ENCODE results near the gene SHC2.
A peak's percentile ranks its signal among the peaks of the same experiment; 100 is the strongest.
"Not testable (repeated sequence)": the region's sequence is repeated elsewhere in the genome, so short reads cannot be mapped to it uniquely, and the experiment has no call there.

SHC2 gene

GRCh38 chr19:411723-412355 lies 49.0 kb downstream of the SHC2 start:
- H3K4me3 ChIP-seq (ENCODE audit: low read depth in 1 of 2, low read length in 2 of 2), result no peak overlapping the region
- H3K9me3 ChIP-seq (ENCODE audit: low read length), result no peaks in the 10 kb centered on the region
- peaks cover 6% of the 10 kb centered on the region for H3K4me1 ChIP-seq (ENCODE audit: insufficient read depth, low read length)
- H3K27ac ChIP-seq (ENCODE audit: low read depth, low read length), result no peak overlapping the region
- no peak overlapping the region for H3K9ac ChIP-seq (ENCODE audit: low read length)
- H3K27me3 ChIP-seq (ENCODE audit: control insufficient read depth in 1 of 2, insufficient read depth in 2 of 2, low read length in 2 of 2), result peaks cover 16 to 56% of the 10 kb centered on the region in 2 donors
- no peaks in the 10 kb centered on the region for H3K36me3 ChIP-seq (ENCODE audit: insufficient read depth, low read length)

GRCh38 chr19:411121-411722 lies 49.6 kb downstream of the SHC2 start:
- not testable (repeated sequence) for H3K36me3 ChIP-seq (ENCODE audit: insufficient read depth, low read length); H3K4me1 ChIP-seq (ENCODE audit: insufficient read depth, low read length); H3K9me3 ChIP-seq (ENCODE audit: low read length); H3K4me3 ChIP-seq (ENCODE audit: low read depth in 1 of 2, low read length in 2 of 2); H3K27ac ChIP-seq (ENCODE audit: low read depth, low read length); H3K9ac ChIP-seq (ENCODE audit: low read length)
- H3K27me3 ChIP-seq (ENCODE audit: control insufficient read depth in 1 of 2, insufficient read depth in 2 of 2, low read length in 2 of 2), result peaks cover 16 to 62% of the 10 kb centered on the region in 2 donors

- no peak overlapping the region for H3K27ac ChIP-seq (ENCODE audit: low read depth, low read length)
- H3K9me3 ChIP-seq (ENCODE audit: low read length), result no peaks in the 10 kb centered on the region
- peaks cover 16 to 67% of the 10 kb centered on the region in 2 donors for H3K27me3 ChIP-seq (ENCODE audit: control insufficient read depth in 1 of 2, insufficient read depth in 2 of 2, low read length in 2 of 2)
- H3K9ac ChIP-seq (ENCODE audit: low read length), result no peak overlapping the region
- no peaks in the 10 kb centered on the region for H3K36me3 ChIP-seq (ENCODE audit: insufficient read depth, low read length)
- peaks cover 6% of the 10 kb centered on the region for H3K4me1 ChIP-seq (ENCODE audit: insufficient read depth, low read length)
- H3K4me3 ChIP-seq (ENCODE audit: low read depth in 1 of 2, low read length in 2 of 2), result no peak overlapping the region
Measured at GRCh38 chr19:410243-410781, 50.5 kb downstream of the SHC2 start.

GRCh38 chr19:409516-410242 lies 51.2 kb downstream of the SHC2 start:
- H3K9ac ChIP-seq (ENCODE audit: low read length), result no peak overlapping the region
- H3K27me3 ChIP-seq (ENCODE audit: control insufficient read depth in 1 of 2, insufficient read depth in 2 of 2, low read length in 2 of 2), result peaks cover 16 to 67% of the 10 kb centered on the region in 2 donors
- H3K4me3 ChIP-seq (ENCODE audit: low read depth in 1 of 2, low read length in 2 of 2), result no peak overlapping the region

GRCh38 chr19:408902-409515 lies 51.8 kb downstream of the SHC2 start, which contains the start of gene C2CD4C:
Gene C2CD4C, minus strand, starts transcription at chr19:409147. Its CDS starts 786 bp downstream, at chr19:408361.
- peaks cover 6% of the 10 kb centered on the region for H3K4me1 ChIP-seq (ENCODE audit: insufficient read depth, low read length)
- H3K4me3 ChIP-seq (ENCODE audit: low read depth in 1 of 2, low read length in 2 of 2), result peak within 1 kb of the TSS in 1 of 2 donors; percentile 21
- no peaks in the 10 kb centered on the region for H3K36me3 ChIP-seq (ENCODE audit: insufficient read depth, low read length)
- H3K9ac ChIP-seq (ENCODE audit: low read length), result no peak within 1 kb of the TSS
- peaks cover 16 to 67% of the 10 kb centered on the region in 2 donors for H3K27me3 ChIP-seq (ENCODE audit: control insufficient read depth in 1 of 2, insufficient read depth in 2 of 2, low read length in 2 of 2)
- no peaks in the 10 kb centered on the region for H3K9me3 ChIP-seq (ENCODE audit: low read length)
- no peak within 1 kb of the TSS for H3K27ac ChIP-seq (ENCODE audit: low read depth, low read length)

More at GRCh38 chr19:409516-410242, 51.2 kb downstream of the SHC2 start:
- Histone ChIP-seq H3K4me1 (ENCODE audit: insufficient read depth, low read length) (peaks cover 6% of the 10 kb centered on the region), H3K9me3 (ENCODE audit: low read length) (no peaks in the 10 kb centered on the region), H3K27ac (ENCODE audit: low read depth, low read length) (no peak overlapping the region), H3K36me3 (ENCODE audit: insufficient read depth, low read length) (no peaks in the 10 kb centered on the region)

- Histone ChIP-seq H3K27me3 (ENCODE audit: control insufficient read depth in 1 of 2, insufficient read depth in 2 of 2, low read length in 2 of 2) (peaks cover 16 to 70% of the 10 kb centered on the region in 2 donors), H3K9me3 (ENCODE audit: low read length) (no peaks in the 10 kb centered on the region), H3K4me3 (ENCODE audit: low read depth in 1 of 2, low read length in 2 of 2) (no peak overlapping the region), H3K4me1 (ENCODE audit: insufficient read depth, low read length) (peaks cover 6% of the 10 kb centered on the region), H3K36me3 (ENCODE audit: insufficient read depth, low read length) (no peaks in the 10 kb centered on the region), H3K27ac (ENCODE audit: low read depth, low read length) (no peak overlapping the region), H3K9ac (ENCODE audit: low read length) (no peak overlapping the region)
Measured at GRCh38 chr19:408441-408901, 52.4 kb downstream of the SHC2 start.

- Histone ChIP-seq H3K4me1 (ENCODE audit: insufficient read depth, low read length) (peaks cover 6% of the 10 kb centered on the region), H3K27ac (ENCODE audit: low read depth, low read length) (no peak overlapping the region), H3K9ac (ENCODE audit: low read length) (no peak overlapping the region), H3K27me3 (ENCODE audit: control insufficient read depth in 1 of 2, insufficient read depth in 2 of 2, low read length in 2 of 2) (peaks cover 16 to 74% of the 10 kb centered on the region in 2 donors), H3K9me3 (ENCODE audit: low read length) (no peaks in the 10 kb centered on the region), H3K36me3 (ENCODE audit: insufficient read depth, low read length) (no peaks in the 10 kb centered on the region), H3K4me3 (ENCODE audit: low read depth in 1 of 2, low read length in 2 of 2) (no peak overlapping the region)
Measured at GRCh38 chr19:407511-408440, 53.1 kb downstream of the SHC2 start.

GRCh38 chr19:406971-407510 lies 53.8 kb downstream of the SHC2 start:
- Histone ChIP-seq H3K4me3 (ENCODE audit: low read depth in 1 of 2, low read length in 2 of 2) (no peak overlapping the region), H3K4me1 (ENCODE audit: insufficient read depth, low read length) (peaks cover 6% of the 10 kb centered on the region), H3K9ac (ENCODE audit: low read length) (no peak overlapping the region), H3K27me3 (ENCODE audit: control insufficient read depth in 1 of 2, insufficient read depth in 2 of 2, low read length in 2 of 2) (peaks cover 13 to 72% of the 10 kb centered on the region in 2 donors), H3K9me3 (ENCODE audit: low read length) (no peaks in the 10 kb centered on the region), H3K27ac (ENCODE audit: low read depth, low read length) (no peak overlapping the region), H3K36me3 (ENCODE audit: insufficient read depth, low read length) (no peaks in the 10 kb centered on the region)

- Histone ChIP-seq H3K4me3 (ENCODE audit: low read depth in 1 of 2, low read length in 2 of 2) (no peak overlapping the region), H3K4me1 (ENCODE audit: insufficient read depth, low read length) (peaks cover 6% of the 10 kb centered on the region), H3K36me3 (ENCODE audit: insufficient read depth, low read length) (no peaks in the 10 kb centered on the region), H3K9me3 (ENCODE audit: low read length) (no peaks in the 10 kb centered on the region), H3K27ac (ENCODE audit: low read depth, low read length) (no peak overlapping the region), H3K27me3 (ENCODE audit: control insufficient read depth in 1 of 2, insufficient read depth in 2 of 2, low read length in 2 of 2) (peaks cover 6 to 68% of the 10 kb centered on the region in 2 donors), H3K9ac (ENCODE audit: low read length) (no peak overlapping the region)
Measured at GRCh38 chr19:406135-406781, 54.6 kb downstream of the SHC2 start.

Data from muscle layer of colon (tissue), 2 donors.